Left lung (tissue), 10 donors: ENCODE measurements around the gene MGAT4A. TPM values are rescaled to one million over a fixed set of nuclear protein-coding genes. Genes with fewer than 3 reads are reported as not detected.

Experiments
- ATAC-seq: fragments of 200-7000 bp; cut with Tn5 transposase; one replicate; pipeline ENCODE4 v1.9.1; 2020; ENCODE audit warnings: moderate library complexity
- DNase-seq, 4 donors: peaks; one replicate each; pipeline ENCODE4 v3.0.0-alpha.2; 2013 to 2020
- H3K27ac ChIP-seq, 2 donors: fragments of 200-600 bp; sonication (generic) in 1 of 2; one replicate each; pipeline versions ENCODE4 v1.5.0 to v1.8.0; 2020 to 2021
- H3K27me3 ChIP-seq, 2 donors: fragments of 200-600 bp; sonication (generic) in 1 of 2; one replicate each; pipeline versions ENCODE4 v1.5.0 to v1.8.0; 2020 to 2021
- H3K36me3 ChIP-seq, 2 donors: fragments of 200-600 bp; sonication (generic) in 1 of 2; one replicate each; pipeline versions ENCODE4 v1.5.0 to v1.8.0; 2020 to 2021
- H3K4me1 ChIP-seq, 2 donors: fragments of 200-600 bp; one replicate each; pipeline ENCODE4 v1.8.0; 2021
- H3K4me3 ChIP-seq, 2 donors: fragments of 200-600 bp; sonication (generic) in 1 of 2; one replicate each; pipeline versions ENCODE4 v1.5.0 to v1.8.0; 2020 to 2021; ENCODE audit warnings: mild to moderate bottlenecking in 1 of 2
- H3K9me3 ChIP-seq, 2 donors: fragments of 200-600 bp; sonication (generic) in 1 of 2; one replicate each; pipeline versions ENCODE4 v1.5.0 to v1.8.0; 2020 to 2021
- intact Hi-C, 2 donors: fragments of 100-400 bp; cut with DNase I; formaldehyde crosslinking; loops; one replicate each; pipeline versions ENCODE4 v1.11.2 to v1.14.2; 2022
- polyA plus RNA-seq, 6 donors: library from polyadenylated mRNA; unstranded; fragments of 120-200 nt; gene quantifications; one replicate each; pipeline ENCODE4 v1.2.1, GENCODE V29; 2013; ENCODE audit not compliant: insufficient read length in 6 of 6
- total RNA-seq, 2 donors: library from RNA; stranded (reverse); fragmentation: NEBNext Ultra II Directional; extraction: Animal tissue kit (Norgen Biotek cat#: 25700); gene quantifications; one replicate each; pipeline ENCODE4 v1.2.1, GENCODE V29; 2021
- TF ChIP-seq, protein P1 (sequence below), 2 donors: fragments of 200-600 bp; sonication (generic) in 1 of 2; IDR thresholded peaks; one replicate each; pipeline versions ENCODE4 v1.5.0 to v1.8.0; 2021; ENCODE audit warnings: antibody characterized with exemption in 2 of 2
- donor health status: DM: no; HTN: yes; CAD: no.
- donor health status: DM: no; HTN: no; CAD: no.

The MGAT4A gene
- total and polyA plus RNA-seq, 8 donors: 15.4 to 79.8 (median 19.0) TPM

DNA sequence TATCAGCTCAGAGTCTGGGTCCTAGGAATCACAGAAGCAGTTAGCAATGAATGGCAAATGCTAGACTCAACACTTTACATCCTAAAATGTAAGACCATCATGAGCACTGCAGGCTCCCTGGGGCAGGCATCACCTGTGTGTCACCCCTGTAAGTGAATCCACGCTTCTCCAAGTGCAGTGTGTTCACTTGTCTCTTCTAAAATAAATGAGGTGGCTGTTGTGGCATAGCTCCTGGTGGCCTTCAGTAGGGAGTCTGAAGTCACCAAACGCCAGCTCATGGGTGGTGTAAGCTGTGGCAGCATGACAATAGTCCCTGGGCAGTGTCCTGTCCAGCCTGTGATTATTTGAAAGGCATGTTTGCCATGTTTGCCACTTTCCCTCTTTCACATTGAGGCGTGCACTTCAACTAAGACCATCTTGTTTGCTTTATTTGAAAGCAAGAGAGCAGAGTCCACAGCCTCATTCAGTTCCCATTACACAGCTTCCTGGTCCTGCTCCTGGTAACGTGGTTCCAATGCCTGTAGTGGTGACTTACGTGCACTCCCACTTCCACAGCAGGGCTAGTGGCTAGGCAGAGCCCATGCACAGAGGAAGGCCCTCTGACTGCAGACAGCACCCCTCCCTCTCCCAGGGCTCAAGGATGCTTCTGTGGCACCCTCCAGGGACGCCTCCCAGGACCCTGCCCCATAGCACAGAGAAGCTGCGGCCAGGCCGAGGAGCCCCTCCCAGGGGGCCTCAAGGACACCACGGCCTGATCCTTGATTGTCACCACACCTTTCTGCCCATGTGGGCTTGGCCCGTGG lies 146.9 kb downstream of the MGAT4A start:
- intact Hi-C loops: no loop called here
- DNase-seq (no peak), ATAC-seq (no peak)
- H3K4me1 ChIP-seq: no peaks in the 10 kb centered on the region
- H3K27me3 ChIP-seq: no peaks in the 10 kb centered on the region
- TF ChIP-seq, protein P1, sequence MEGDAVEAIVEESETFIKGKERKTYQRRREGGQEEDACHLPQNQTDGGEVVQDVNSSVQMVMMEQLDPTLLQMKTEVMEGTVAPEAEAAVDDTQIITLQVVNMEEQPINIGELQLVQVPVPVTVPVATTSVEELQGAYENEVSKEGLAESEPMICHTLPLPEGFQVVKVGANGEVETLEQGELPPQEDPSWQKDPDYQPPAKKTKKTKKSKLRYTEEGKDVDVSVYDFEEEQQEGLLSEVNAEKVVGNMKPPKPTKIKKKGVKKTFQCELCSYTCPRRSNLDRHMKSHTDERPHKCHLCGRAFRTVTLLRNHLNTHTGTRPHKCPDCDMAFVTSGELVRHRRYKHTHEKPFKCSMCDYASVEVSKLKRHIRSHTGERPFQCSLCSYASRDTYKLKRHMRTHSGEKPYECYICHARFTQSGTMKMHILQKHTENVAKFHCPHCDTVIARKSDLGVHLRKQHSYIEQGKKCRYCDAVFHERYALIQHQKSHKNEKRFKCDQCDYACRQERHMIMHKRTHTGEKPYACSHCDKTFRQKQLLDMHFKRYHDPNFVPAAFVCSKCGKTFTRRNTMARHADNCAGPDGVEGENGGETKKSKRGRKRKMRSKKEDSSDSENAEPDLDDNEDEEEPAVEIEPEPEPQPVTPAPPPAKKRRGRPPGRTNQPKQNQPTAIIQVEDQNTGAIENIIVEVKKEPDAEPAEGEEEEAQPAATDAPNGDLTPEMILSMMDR (IDR thresholded peaks at IDR 0.05): no peak
- no peak overlapping the region for H3K27ac ChIP-seq
- no peak overlapping the region for H3K4me3 ChIP-seq
- H3K9me3 ChIP-seq: no peaks in the 10 kb centered on the region
- peaks cover 0 to 90% of the 10 kb centered on the region in 2 donors for H3K36me3 ChIP-seq

DNA sequence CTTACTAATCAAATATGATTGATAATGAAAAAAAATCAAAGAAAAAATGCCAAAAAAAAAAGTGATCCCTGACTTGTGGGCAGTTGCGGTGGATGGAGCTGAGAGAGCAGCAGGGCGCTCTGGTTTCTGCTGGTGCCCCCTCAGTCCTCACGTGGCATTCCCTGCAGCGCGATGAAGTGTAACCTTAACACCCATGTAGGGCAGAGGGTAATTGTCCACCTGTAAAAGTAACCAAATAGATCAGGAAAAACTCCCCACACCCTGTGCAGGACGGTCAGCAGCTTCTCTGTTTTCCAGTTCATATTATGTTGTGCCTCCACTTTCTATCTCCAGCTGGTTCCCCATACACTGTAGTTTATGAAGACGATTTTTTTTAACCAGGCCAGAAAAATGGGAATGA lies 147.7 kb downstream of the MGAT4A start:
- TF ChIP-seq, protein P1 (IDR thresholded peaks at IDR 0.05): no peak
- intact Hi-C loops: no loop called here
- H3K27ac ChIP-seq: no peak overlapping the region
- ATAC-seq (no peak), DNase-seq (no peak)
- H3K4me1 ChIP-seq: no peaks in the 10 kb centered on the region
- no peaks in the 10 kb centered on the region for H3K27me3 ChIP-seq
- H3K36me3 ChIP-seq: peaks cover 0 to 91% of the 10 kb centered on the region in 2 donors
- no peaks in the 10 kb centered on the region for H3K9me3 ChIP-seq
- H3K4me3 ChIP-seq: no peak overlapping the region

DNA sequence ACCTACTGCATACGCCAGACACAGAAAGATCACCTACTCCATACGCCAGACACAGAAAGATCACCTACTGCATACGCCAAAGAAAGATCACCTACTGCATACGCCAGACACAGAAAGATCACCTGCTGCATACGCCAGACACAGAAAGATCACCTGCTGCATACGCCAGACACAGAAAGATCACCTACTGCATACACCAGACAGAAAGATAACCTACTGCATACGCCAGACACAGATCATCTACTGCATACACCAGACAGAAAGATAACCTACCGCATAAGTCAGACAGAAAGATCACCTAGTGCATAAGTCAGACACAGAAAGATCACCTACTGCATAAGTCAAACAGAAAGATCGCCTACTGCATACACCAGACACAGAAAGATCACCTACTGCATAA lies 148.4 kb downstream of the MGAT4A start:
- no peak overlapping the region for H3K4me3 ChIP-seq
- TF ChIP-seq, protein P1 (IDR thresholded peaks at IDR 0.05): no peak
- no peak for DNase-seq
- no peaks in the 10 kb centered on the region for H3K4me1 ChIP-seq
- ATAC-seq: no peak
- H3K27ac ChIP-seq: no peak overlapping the region
- intact Hi-C loops: no loop called here
- no peaks in the 10 kb centered on the region for H3K9me3 ChIP-seq
- peaks cover 0 to 92% of the 10 kb centered on the region in 2 donors for H3K36me3 ChIP-seq
- no peaks in the 10 kb centered on the region for H3K27me3 ChIP-seq

DNA sequence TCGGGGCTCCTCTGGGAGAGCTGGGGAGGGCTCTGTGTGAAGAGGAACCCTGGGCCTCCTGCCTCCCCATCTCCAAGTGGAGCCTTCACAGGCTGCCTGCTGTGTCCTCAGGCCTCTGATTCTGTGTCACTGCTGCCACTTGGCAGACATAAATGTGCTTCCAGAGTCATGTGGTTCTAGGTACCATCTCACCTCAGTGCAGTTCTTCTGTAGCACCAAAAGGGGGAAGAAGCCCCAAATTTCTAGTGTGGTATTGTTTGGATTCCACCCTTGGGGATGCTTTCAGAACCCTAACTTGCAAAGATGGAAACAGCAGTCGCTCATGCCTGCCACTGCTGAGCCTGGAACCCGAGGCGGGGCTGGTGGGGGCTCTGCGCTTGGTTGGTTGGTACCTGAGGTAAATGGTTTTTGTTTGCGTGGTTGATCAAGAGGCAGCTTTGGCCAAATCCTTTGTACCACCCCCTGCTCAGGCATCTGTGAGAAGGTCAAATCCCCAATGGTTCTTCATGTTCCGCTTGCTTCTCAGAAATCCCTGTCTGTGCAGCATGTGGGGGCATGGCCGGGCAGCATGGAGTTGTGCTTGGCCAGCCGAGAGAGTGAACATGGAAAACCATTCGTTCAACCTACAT lies 150.2 kb downstream of the MGAT4A start:
- peaks cover 0 to 97% of the 10 kb centered on the region in 2 donors for H3K36me3 ChIP-seq
- DNase-seq: no peak

DNA sequence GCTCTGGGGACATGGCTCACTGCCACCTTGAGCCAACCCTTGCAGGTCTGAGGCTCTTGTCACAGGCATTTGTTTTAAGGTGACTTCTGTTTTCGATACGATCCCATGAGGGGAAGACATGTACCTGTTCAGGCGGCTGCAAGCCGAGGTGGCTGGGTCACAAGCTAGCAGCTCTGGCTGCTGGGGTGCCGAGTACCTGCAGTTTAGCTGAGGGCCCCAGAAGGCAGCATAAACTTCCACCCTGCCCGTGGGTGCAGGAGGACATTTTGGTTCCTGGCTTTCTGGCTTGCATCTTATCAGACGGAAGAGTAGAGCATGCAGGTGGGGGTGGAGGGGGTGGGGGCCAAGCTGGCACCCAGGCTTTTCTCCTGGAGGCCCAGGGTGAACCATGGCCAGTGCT lies 151.0 kb downstream of the MGAT4A start:
- no peaks in the 10 kb centered on the region for H3K4me1 ChIP-seq
- DNase-seq (no peak), ATAC-seq (no peak)
- no peaks in the 10 kb centered on the region for H3K27me3 ChIP-seq
- no peak overlapping the region for H3K4me3 ChIP-seq
- no peak overlapping the region for H3K27ac ChIP-seq
- peaks cover 0 to 98% of the 10 kb centered on the region in 2 donors for H3K36me3 ChIP-seq
- no peaks in the 10 kb centered on the region for H3K9me3 ChIP-seq
- TF ChIP-seq, protein P1 (IDR thresholded peaks at IDR 0.05): no peak
- intact Hi-C loops: no loop called here

More for the DNA sequence above, 150.2 kb downstream of the MGAT4A start:
- intact Hi-C loops: no loop called here
- H3K4me1 ChIP-seq: no peaks in the 10 kb centered on the region
- no peaks in the 10 kb centered on the region for H3K27me3 ChIP-seq
- TF ChIP-seq, protein P1 (IDR thresholded peaks at IDR 0.05): no peak
- no peak overlapping the region for H3K27ac ChIP-seq
- no peak for ATAC-seq
- H3K9me3 ChIP-seq: no peaks in the 10 kb centered on the region
- H3K4me3 ChIP-seq: no peak overlapping the region
